Tibial artery (tissue), 4 donors: ENCODE data around the gene MGAT5.

ENCODE experiments used
- DNase-seq, 2 donors: peaks; one replicate each; pipeline ENCODE4 v3.0.0-alpha.2; 2019
- H3K27ac ChIP-seq, 2 donors: fragments of 200-600 bp; sonication (generic) in 1 of 2; 1 replicate in 1 of 2; 2 replicates in 1 of 2; pipeline ENCODE4 v1.5.1; 2018 to 2019; ENCODE audit warnings: mild to moderate bottlenecking in 1 of 2
- H3K27me3 ChIP-seq, 2 donors: fragments of 200-600 bp; sonication (generic) in 1 of 2; one replicate each; pipeline versions ENCODE4 v1.5.1 to v1.6.0; 2016 to 2019
- H3K36me3 ChIP-seq, 3 donors: fragments of 200-600 bp; sonication (generic) in 2 of 3; one replicate each; pipeline ENCODE4 v1.5.1; 2016 to 2019; ENCODE audit warnings: mild to moderate bottlenecking in 2 of 3
- H3K4me1 ChIP-seq, 4 donors: fragments of 200-600 bp; sonication (generic) in 2 of 4; 1 replicate in 3 of 4; 2 replicates in 1 of 4; pipeline ENCODE4 v1.5.1; 2016 to 2019
- H3K4me3 ChIP-seq, 2 donors: fragments of 200-600 bp; sonication (generic) in 1 of 2; 1 replicate in 1 of 2; 2 replicates in 1 of 2; pipeline ENCODE4 v1.5.1; 2018 to 2019; ENCODE audit warnings: mild to moderate bottlenecking in 2 of 2
- H3K9me3 ChIP-seq, 3 donors: fragments of 200-600 bp; sonication (generic) in 1 of 3; one replicate each; pipeline ENCODE4 v1.5.1; 2016 to 2019
- intact Hi-C: fragments of 100-400 bp; cut with DNase I; formaldehyde crosslinking; loops from one replicate; pipeline ENCODE4 v1.15.0; 2023; ENCODE audit warnings: low total_unique reads
- TF ChIP-seq, protein P1 (sequence below), 2 experiments: fragments of 200-600 bp in 1 of 2; fragments of 450-650 bp in 1 of 2; IDR thresholded peaks; one replicate each; pipeline ENCODE4 v1.5.1; 2017 to 2019; ENCODE audit warnings: antibody characterized with exemption in 2 of 2, mild to moderate bottlenecking in 1 of 2, moderate library complexity in 1 of 2

Gene MGAT5

DNA sequence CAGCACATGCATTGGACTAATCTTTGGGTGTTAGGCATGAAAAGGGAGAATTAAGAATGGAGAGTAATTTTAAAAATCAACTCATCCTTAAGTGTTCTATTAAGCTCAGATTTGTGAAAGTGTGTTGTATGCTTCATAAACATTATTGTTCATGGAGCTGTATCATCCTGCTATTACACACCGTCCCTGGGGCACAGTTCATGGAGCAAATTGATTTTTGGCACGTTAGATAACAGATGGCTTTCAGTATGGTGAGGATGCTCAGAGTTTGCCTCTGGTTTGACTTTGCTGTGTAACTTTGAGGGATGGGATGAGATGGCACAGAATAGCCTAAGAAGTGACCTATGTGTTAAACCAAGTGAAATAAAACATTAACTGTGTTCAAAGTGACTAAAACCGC, 97.1 kb downstream of the MGAT5 start:
- Histone ChIP-seq H3K27ac (no peak overlapping the region), H3K4me3 (no peak overlapping the region), H3K4me1 (peaks cover 0 to 23% (median 8%) of the 10 kb centered on the region in 4 donors), H3K27me3 (no peaks in the 10 kb centered on the region), H3K36me3 (no peaks in the 10 kb centered on the region), H3K9me3 (no peaks in the 10 kb centered on the region)
- TF ChIP-seq, protein P1, sequence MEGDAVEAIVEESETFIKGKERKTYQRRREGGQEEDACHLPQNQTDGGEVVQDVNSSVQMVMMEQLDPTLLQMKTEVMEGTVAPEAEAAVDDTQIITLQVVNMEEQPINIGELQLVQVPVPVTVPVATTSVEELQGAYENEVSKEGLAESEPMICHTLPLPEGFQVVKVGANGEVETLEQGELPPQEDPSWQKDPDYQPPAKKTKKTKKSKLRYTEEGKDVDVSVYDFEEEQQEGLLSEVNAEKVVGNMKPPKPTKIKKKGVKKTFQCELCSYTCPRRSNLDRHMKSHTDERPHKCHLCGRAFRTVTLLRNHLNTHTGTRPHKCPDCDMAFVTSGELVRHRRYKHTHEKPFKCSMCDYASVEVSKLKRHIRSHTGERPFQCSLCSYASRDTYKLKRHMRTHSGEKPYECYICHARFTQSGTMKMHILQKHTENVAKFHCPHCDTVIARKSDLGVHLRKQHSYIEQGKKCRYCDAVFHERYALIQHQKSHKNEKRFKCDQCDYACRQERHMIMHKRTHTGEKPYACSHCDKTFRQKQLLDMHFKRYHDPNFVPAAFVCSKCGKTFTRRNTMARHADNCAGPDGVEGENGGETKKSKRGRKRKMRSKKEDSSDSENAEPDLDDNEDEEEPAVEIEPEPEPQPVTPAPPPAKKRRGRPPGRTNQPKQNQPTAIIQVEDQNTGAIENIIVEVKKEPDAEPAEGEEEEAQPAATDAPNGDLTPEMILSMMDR (IDR thresholded peaks at IDR 0.05) = no peak
- DNase-seq = no peak
- intact Hi-C loops = no loop called here

DNA sequence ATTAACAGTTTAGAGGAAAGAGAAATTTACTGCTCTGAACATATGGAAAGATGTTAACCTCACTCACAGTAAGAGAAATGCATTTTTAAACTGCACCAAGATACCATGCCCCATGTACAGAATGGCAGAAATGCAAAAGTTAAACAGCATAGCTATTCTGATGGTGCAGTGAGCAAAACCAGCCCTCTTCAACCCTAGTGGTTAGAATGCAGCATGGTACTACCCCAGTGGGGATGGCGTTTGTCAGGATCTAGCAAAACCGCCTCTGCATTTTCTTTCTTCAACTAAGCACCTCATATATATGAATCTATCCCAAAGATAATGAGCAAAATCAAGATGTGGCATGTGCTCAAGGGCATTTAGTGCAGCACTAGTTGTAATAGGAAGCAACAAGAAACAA, 98.0 kb downstream of the MGAT5 start:
- Histone ChIP-seq H3K27ac (no peak overlapping the region), H3K9me3 (no peaks in the 10 kb centered on the region), H3K4me1 (peaks cover 0 to 23% (median 8%) of the 10 kb centered on the region in 4 donors), H3K4me3 (no peak overlapping the region), H3K36me3 (no peaks in the 10 kb centered on the region), H3K27me3 (no peaks in the 10 kb centered on the region)
- intact Hi-C loops = no loop called here
- no peak for DNase-seq
- TF ChIP-seq, protein P1 (IDR thresholded peaks at IDR 0.05) = no peak

DNA sequence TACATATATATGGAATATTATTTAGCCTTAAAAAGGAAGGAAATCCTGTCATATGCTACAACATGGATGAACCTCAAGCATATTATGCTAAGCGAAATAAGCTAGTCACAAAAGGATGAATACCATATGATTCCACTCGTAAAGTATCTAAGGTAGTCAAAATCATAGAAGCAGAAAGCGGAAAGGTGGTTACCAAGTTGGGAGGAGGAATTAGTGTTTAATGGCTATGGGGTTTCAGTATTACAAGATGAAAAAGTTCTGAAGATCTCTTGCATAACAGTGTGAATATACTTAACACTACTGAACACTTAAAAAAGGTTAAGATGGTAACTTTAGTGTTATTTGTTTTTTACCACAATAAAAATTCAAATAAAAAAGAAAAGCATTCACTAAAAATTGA, 99.0 kb downstream of the MGAT5 start:
- Histone ChIP-seq H3K27ac (no peak overlapping the region), H3K4me3 (no peak overlapping the region), H3K27me3 (no peaks in the 10 kb centered on the region), H3K9me3 (no peaks in the 10 kb centered on the region), H3K4me1 (peaks cover 0 to 15% (median 7%) of the 10 kb centered on the region in 4 donors), H3K36me3 (no peaks in the 10 kb centered on the region)
- intact Hi-C loops = no loop called here
- no peak for DNase-seq
- TF ChIP-seq, protein P1 (IDR thresholded peaks at IDR 0.05) = no peak

DNA sequence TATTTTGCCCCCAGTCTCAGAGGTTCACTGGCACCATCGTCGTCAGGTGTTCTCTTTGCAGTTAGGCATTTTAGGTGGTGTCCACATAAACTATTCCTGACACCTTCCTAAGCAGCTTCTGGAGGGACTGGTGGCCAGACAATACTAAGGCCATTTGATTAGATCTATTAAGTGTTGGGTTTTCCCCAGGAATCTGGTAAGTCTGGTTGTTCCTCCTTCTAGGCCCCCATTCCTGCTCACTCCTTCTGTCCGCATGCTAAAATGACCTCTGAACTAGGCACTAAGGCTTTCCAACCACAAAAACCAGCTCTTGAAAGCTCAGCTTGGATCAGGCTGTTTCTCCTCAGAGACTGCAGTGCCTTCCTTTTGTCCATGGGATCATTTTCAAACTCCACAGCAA, 100.7 kb downstream of the MGAT5 start:
- no peaks in the 10 kb centered on the region for H3K9me3 ChIP-seq
- TF ChIP-seq, protein P1 (IDR thresholded peaks at IDR 0.05) = no peak
- H3K27ac ChIP-seq = no peak overlapping the region
- intact Hi-C loops = no loop called here
- no peaks in the 10 kb centered on the region for H3K36me3 ChIP-seq
- H3K4me3 ChIP-seq = no peak overlapping the region
- no peak for DNase-seq
- H3K27me3 ChIP-seq = no peaks in the 10 kb centered on the region
- H3K4me1 ChIP-seq = peaks cover 0 to 8% (median 4%) of the 10 kb centered on the region in 4 donors

DNA sequence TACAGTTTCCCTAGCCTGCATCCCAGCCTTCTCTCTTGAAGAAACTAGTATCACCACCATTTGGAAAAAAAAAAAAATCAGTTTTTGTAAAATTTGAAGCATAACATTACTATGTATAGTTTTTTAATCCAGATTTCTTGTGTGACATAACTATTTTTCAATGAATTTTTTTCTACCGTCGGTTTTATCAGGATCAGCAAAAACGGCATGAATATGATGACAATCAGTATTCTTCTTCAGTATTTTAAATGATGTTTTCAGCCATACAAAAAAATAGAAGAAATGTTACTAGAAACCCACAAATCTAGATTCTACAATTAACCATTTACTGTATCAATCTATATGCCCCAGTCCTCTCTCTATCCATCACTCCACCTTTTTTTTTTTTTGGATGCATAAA, 103.9 kb downstream of the MGAT5 start:
- no peak for DNase-seq
- no peak overlapping the region for H3K4me3 ChIP-seq
- TF ChIP-seq, protein P1 (IDR thresholded peaks at IDR 0.05) = no peak
- intact Hi-C loops = no loop called here
- H3K4me1 ChIP-seq = peaks cover 0 to 31% (median 23%) of the 10 kb centered on the region in 4 donors
- H3K27me3 ChIP-seq = no peaks in the 10 kb centered on the region
- no peaks in the 10 kb centered on the region for H3K9me3 ChIP-seq
- peaks cover 0 to 5% (median 0%) of the 10 kb centered on the region in 3 donors for H3K36me3 ChIP-seq
- H3K27ac ChIP-seq = no peak overlapping the region
